ENCODE data around the gene BRD9.
"Not testable (repeated sequence)": the region's sequence is repeated elsewhere in the genome, so short reads cannot be mapped to it uniquely, and the experiment has no call there.

BRD9 gene

GRCh38 chr5:892394-893136 lies at the start of gene BRD9, which contains the start of gene TRIP13:
Gene BRD9 (minus strand): TSS chr5:892801. CDS start chr5:892657, 144 bp downstream.
Gene TRIP13 (plus strand): TSS chr5:892884. CDS start chr5:892999, 115 bp downstream.
- no peak for TF ChIP-seq CTCF (conservative IDR thresholded peaks at IDR 0.05; ENCODE audit: low read depth, low read length)
- peak within 1 kb of the TSS; percentile 48 for H2AFZ ChIP-seq (ENCODE audit: low read depth)
- H3K27me3 ChIP-seq (ENCODE audit: insufficient read depth, low read depth): no peaks in the 10 kb centered on the region
- no peaks in the 10 kb centered on the region for H4K20me1 ChIP-seq (ENCODE audit: insufficient read depth)
- H3K4me3 ChIP-seq (IDR thresholded peaks at IDR 0.05; ENCODE audit: insufficient read depth, low read depth, low read length): peak within 1 kb of the TSS; percentile 48
- H3K27ac ChIP-seq: peak within 1 kb of the TSS; percentile 50
- H3K79me2 ChIP-seq (ENCODE audit: insufficient read depth, low read depth): peaks cover 55% of the 10 kb centered on the region
- H3K36me3 ChIP-seq (ENCODE audit: insufficient read depth): peaks cover 8% of the 10 kb centered on the region; the same call in 1 of the 2 replicates
- peak within 1 kb of the TSS; percentile 100 for H3K4me2 ChIP-seq
- H3K9ac ChIP-seq: peak within 1 kb of the TSS; percentile 75
- peaks cover 20% of the 10 kb centered on the region for H3K4me1 ChIP-seq (ENCODE audit: low read depth, poor library complexity, severe bottlenecking)

GRCh38 chr5:940741-941140 lies 48.1 kb upstream of the BRD9 start:
- peaks cover 31% of the 10 kb centered on the region for H3K4me1 ChIP-seq (ENCODE audit: low read depth, poor library complexity, severe bottlenecking)
- not testable (repeated sequence) for H3K27me3 ChIP-seq (ENCODE audit: insufficient read depth, low read depth); H3K36me3 ChIP-seq (ENCODE audit: insufficient read depth); H4K20me1 ChIP-seq (ENCODE audit: insufficient read depth); H3K9ac ChIP-seq; H3K79me2 ChIP-seq (ENCODE audit: insufficient read depth, low read depth); H3K4me2 ChIP-seq; H3K4me3 ChIP-seq (IDR thresholded peaks at IDR 0.05; ENCODE audit: insufficient read depth, low read depth, low read length); H3K27ac ChIP-seq; H2AFZ ChIP-seq (ENCODE audit: low read depth)

GRCh38 chr5:939368-939767 lies 46.8 kb upstream of the BRD9 start:
- H3K9ac ChIP-seq: no peak overlapping the region
- no peak overlapping the region for H3K27ac ChIP-seq
- no peaks in the 10 kb centered on the region for H4K20me1 ChIP-seq (ENCODE audit: insufficient read depth)
- no peak overlapping the region for H3K4me3 ChIP-seq (IDR thresholded peaks at IDR 0.05; ENCODE audit: insufficient read depth, low read depth, low read length)
- no peak overlapping the region for H3K4me2 ChIP-seq
- H3K4me1 ChIP-seq (ENCODE audit: low read depth, poor library complexity, severe bottlenecking): peaks cover 19% of the 10 kb centered on the region
- no peak for TF ChIP-seq CTCF (conservative IDR thresholded peaks at IDR 0.05; ENCODE audit: low read depth, low read length)
- no peaks in the 10 kb centered on the region for H3K27me3 ChIP-seq (ENCODE audit: insufficient read depth, low read depth)
- H3K79me2 ChIP-seq (ENCODE audit: insufficient read depth, low read depth): no peaks in the 10 kb centered on the region
- H2AFZ ChIP-seq (ENCODE audit: low read depth): no peak overlapping the region
- no peaks in the 10 kb centered on the region for H3K36me3 ChIP-seq (ENCODE audit: insufficient read depth)

GRCh38 chr5:937151-937924 lies 44.7 kb upstream of the BRD9 start:
- H3K4me3 ChIP-seq (IDR thresholded peaks at IDR 0.05; ENCODE audit: insufficient read depth, low read depth, low read length): no peak overlapping the region
- H3K27me3 ChIP-seq (ENCODE audit: insufficient read depth, low read depth): no peaks in the 10 kb centered on the region
- no peak overlapping the region for H3K27ac ChIP-seq
- no peaks in the 10 kb centered on the region for H4K20me1 ChIP-seq (ENCODE audit: insufficient read depth)
- H3K4me1 ChIP-seq (ENCODE audit: low read depth, poor library complexity, severe bottlenecking): no peaks in the 10 kb centered on the region
- no peak overlapping the region for H3K9ac ChIP-seq
- no peaks in the 10 kb centered on the region for H3K36me3 ChIP-seq (ENCODE audit: insufficient read depth)
- no peak for TF ChIP-seq CTCF (conservative IDR thresholded peaks at IDR 0.05; ENCODE audit: low read depth, low read length)
- H3K79me2 ChIP-seq (ENCODE audit: insufficient read depth, low read depth): no peaks in the 10 kb centered on the region
- H3K4me2 ChIP-seq: no peak overlapping the region
- no peak overlapping the region for H2AFZ ChIP-seq (ENCODE audit: low read depth)

All from KMS-11 (cell line).